Sciatic nerve (tissue), 2 donors: ENCODE data around the gene CRACR2A. TPM values are rescaled to one million over a fixed set of nuclear protein-coding genes. Genes with fewer than 3 reads are reported as not detected.

Experiments
- ATAC-seq: fragments of 200-7000 bp; cut with Tn5 transposase; one replicate; pipeline ENCODE4 v1.9.1; 2020; ENCODE audit warnings: mild to moderate bottlenecking, moderate library complexity
- DNase-seq: peaks from one replicate; pipeline ENCODE4 v3.0.0-alpha.2; 2020; ENCODE audit warnings: low spot score
- intact Hi-C: fragments of 100-400 bp; cut with DNase I; formaldehyde crosslinking; loops from one replicate; pipeline ENCODE4 v1.14.2; 2022
- total RNA-seq: library from RNA; stranded (reverse); fragmentation: NEBNext Ultra II Directional; extraction: Animal tissue kit (Norgen Biotek cat#: 25700); gene quantifications from one replicate; pipeline ENCODE4 v1.2.1, GENCODE V29; 2021
- donor health status: DM: no; HTN: no; CAD: no.
- donor health status: DM: no; HTN: no; CAD: no.

Gene CRACR2A
- total RNA-seq, 1 donor from 2014 or later: 5.8 TPM

GRCh38 chr12:3605692-3606091 is 147.2 kb downstream of the CRACR2A start:
- intact Hi-C loops: no loop called here
- ATAC-seq (no peak), DNase-seq (no peak)

GRCh38 chr12:3604748-3605586 is 147.9 kb downstream of the CRACR2A start:
- DNase-seq (no peak), ATAC-seq (no peak)
- intact Hi-C loops: no loop called here

- no peak for DNase-seq
- intact Hi-C loops: no loop called here
- no peak for ATAC-seq
Measured at GRCh38 chr12:3604286-3604685, 148.6 kb downstream of the CRACR2A start.

- DNase-seq (no peak), ATAC-seq (no peak)
- intact Hi-C loops: no loop called here
Measured at GRCh38 chr12:3603576-3603975, 149.3 kb downstream of the CRACR2A start.

GRCh38 chr12:3602488-3602887 is 150.4 kb downstream of the CRACR2A start:
- DNase-seq (no peak), ATAC-seq (no peak)
- intact Hi-C loops: no loop called here

GRCh38 chr12:3601461-3602150 is 151.3 kb downstream of the CRACR2A start:
- no peak for ATAC-seq
- intact Hi-C loops: no loop called here
- no peak for DNase-seq

GRCh38 chr12:3600951-3601350 is 152.0 kb downstream of the CRACR2A start:
- DNase-seq (no peak), ATAC-seq (no peak)
- intact Hi-C loops: no loop called here

- intact Hi-C loops: no loop called here
- no peak for ATAC-seq
- no peak for DNase-seq
Measured at GRCh38 chr12:3600039-3600720, 152.7 kb downstream of the CRACR2A start.

GRCh38 chr12:3598896-3599860 is 153.7 kb downstream of the CRACR2A start:
- no peak for DNase-seq
- no peak for ATAC-seq
- intact Hi-C loops: no loop called here

GRCh38 chr12:3597526-3598210 is 155.2 kb downstream of the CRACR2A start:
- no peak for DNase-seq
- ATAC-seq: no peak
- intact Hi-C loops: no loop called here

GRCh38 chr12:3596703-3597415 is 156.1 kb downstream of the CRACR2A start:
- DNase-seq: no peak
- intact Hi-C loops: no loop called here
- ATAC-seq: no peak

GRCh38 chr12:3595721-3596120 is 157.2 kb downstream of the CRACR2A start:
- DNase-seq (no peak), ATAC-seq (no peak)
- intact Hi-C loops: no loop called here

- no peak for DNase-seq
- intact Hi-C loops: no loop called here
- no peak for ATAC-seq
Measured at GRCh38 chr12:3594966-3595365, 157.9 kb downstream of the CRACR2A start.

GRCh38 chr12:3593906-3594483 is 158.9 kb downstream of the CRACR2A start:
- no peak for DNase-seq
- no peak for ATAC-seq
- intact Hi-C loops: no loop called here

GRCh38 chr12:3592856-3593625 is 159.9 kb downstream of the CRACR2A start:
- intact Hi-C loops: no loop called here
- DNase-seq (no peak), ATAC-seq (no peak)

- ATAC-seq: no peak
- intact Hi-C loops: no loop called here
- no peak for DNase-seq
Measured at GRCh38 chr12:3589745-3590144, 163.2 kb downstream of the CRACR2A start.
